GM19351 (cell line): ENCODE data around the gene C11orf21.

Source experiments
- ATAC-seq: cut with Tn5 transposase; IDR thresholded peaks from one replicate; pipeline ENCODE4 v1.9.1; 2021; ENCODE audit warnings: mild to moderate bottlenecking, moderate library complexity; ENCODE audit not compliant: unreplicated experiment

Gene C11orf21

DNA sequence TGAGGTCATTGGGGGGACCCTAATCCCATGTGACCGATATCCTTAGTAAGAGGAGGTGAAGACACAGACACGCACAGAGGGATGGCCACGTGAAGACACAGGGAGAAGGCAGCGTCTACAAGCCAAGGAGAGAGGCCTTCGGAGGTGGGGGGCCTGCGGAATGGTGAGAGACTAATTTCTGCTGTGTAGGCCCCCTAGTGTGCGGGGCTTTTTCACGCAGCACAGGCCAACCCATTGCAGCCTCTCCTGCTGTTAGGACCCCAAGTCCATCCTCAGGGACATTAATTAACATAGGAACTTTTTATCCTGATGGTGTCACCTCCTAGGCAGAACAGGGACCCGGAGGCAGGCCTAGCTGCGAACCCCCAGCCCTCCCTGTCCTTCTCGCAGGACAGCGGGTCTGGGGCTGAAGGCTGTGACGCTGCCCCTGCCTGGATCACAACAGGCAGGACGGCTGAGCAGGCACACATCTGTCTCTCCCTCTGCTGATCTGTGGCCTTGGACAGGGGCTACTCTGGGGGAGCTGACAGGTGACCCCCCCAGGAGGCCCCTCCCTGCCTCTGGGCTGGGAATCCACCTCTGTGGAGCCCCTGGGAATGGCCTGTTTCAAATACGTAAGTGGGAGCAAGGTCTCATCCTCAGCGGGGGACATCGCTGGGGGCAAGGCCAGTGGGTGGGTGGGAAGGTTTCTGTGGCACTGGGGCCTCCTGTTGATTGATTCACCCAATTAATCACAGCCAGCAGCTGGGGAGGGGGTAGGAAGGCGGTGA is 39.2 kb downstream of the C11orf21 start:
- no peak for ATAC-seq

GRCh38 chr11:2261436-2262230 is 40.1 kb downstream of the C11orf21 start:
- no peak for ATAC-seq

- no peak for ATAC-seq
These were observed 41.0 kb downstream of the C11orf21 start for GRCh38 chr11:2260491-2261364.

GRCh38 chr11:2259897-2260451 is 41.7 kb downstream of the C11orf21 start:
- no peak for ATAC-seq

DNA sequence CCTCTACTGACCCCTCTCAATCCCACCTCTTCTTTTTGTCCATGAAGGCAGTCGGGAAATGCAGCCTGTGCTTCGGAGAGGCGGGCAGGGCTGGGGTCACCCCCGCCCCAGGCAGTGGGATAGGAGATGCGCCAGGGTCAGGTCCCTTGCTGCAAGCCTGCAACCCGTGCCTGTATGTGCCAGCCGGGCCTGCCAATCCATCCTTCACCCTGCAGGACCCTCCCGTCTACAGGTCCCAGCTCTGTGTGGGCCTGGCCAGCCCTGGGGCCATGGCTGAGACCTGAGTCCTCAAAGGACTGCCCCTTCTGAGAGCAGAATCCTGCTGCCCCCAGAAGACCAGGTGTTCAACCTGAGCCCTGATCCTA is 42.3 kb downstream of the C11orf21 start:
- no peak for ATAC-seq

GRCh38 chr11:2258501-2259465 is 42.9 kb downstream of the C11orf21 start:
- no peak for ATAC-seq

GRCh38 chr11:2256951-2257700 is 44.6 kb downstream of the C11orf21 start:
- ATAC-seq, result no peak

DNA sequence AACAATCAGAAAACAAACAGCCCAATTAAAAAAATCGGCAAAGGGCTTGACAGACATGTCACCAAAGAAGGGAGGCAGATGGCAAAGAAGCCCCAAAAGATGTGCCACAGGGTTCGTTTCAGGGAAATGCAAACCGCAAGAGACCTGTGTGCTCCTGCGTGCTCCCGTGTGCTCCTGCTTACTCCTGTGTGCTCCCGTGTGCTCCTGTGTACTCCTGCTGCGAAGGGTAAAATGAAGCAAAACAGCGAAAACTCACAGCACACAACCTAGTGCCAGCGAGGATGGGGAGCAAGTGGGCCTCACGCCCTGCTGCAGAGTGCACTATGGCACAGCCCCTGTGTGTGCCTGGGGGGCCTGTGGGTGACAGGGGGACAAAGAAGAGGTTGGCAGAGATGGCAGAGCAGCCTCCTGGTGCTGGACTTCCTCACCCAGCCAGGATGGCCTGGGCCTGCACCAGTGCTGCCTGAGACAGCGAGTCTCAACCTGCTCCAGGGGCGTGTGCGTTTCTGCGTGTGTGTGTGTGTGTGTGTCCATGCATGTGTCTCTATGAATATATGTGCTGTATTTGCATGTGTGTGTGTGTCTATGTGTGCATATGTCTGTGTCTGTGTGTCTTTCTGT is 45.3 kb downstream of the C11orf21 start:
- no peak for ATAC-seq

DNA sequence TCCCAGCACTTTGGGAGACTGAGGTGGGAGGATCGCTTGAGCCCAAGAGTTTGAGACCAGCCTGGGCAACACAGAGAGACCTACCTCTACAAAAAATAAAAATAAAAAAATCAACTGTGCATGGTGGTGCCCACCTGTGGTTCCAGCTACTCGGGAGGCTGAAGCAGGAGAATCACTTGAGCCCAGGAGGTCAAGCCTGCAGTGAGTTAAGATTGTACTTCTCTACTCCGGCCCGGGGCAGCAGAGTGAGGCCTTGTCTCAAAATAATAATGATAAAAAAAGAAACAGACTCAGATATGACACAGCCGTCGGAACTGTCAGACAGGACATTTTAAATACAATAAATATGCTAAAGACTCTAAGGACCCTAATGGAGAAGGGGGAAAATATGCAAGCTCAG is 49.7 kb downstream of the C11orf21 start:
- ATAC-seq, result no peak

- no peak for ATAC-seq
These were observed 50.6 kb downstream of the C11orf21 start for GRCh38 chr11:2251138-2251537.

- no peak for ATAC-seq
These were observed 51.2 kb downstream of the C11orf21 start for GRCh38 chr11:2250485-2250884.

DNA sequence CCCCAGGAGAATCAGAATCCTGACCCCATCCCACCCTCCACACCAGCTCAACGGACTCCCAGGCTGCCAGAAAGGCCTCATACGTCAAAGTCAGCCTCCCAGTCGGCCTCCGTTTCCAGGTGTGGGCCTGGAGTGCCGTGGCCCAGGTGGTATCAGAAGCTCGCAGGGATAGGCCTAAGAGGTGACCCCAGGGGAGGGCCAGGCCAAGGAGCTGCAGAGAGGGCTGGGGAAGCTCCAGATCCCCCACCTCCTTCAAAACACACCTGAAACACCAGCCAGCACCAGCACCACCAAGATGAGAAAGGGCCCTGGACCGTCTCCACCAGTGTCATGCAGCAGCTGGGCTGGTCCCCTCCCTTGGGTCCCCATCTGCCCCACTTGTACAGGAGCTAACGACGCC is 51.7 kb downstream of the C11orf21 start:
- ATAC-seq, result no peak

GRCh38 chr11:2249189-2249916 is 52.4 kb downstream of the C11orf21 start:
- ATAC-seq, result no peak

GRCh38 chr11:2248762-2249161 is 53.0 kb downstream of the C11orf21 start:
- ATAC-seq, result no peak

GRCh38 chr11:2248242-2248641 is 53.5 kb downstream of the C11orf21 start:
- ATAC-seq, result no peak

DNA sequence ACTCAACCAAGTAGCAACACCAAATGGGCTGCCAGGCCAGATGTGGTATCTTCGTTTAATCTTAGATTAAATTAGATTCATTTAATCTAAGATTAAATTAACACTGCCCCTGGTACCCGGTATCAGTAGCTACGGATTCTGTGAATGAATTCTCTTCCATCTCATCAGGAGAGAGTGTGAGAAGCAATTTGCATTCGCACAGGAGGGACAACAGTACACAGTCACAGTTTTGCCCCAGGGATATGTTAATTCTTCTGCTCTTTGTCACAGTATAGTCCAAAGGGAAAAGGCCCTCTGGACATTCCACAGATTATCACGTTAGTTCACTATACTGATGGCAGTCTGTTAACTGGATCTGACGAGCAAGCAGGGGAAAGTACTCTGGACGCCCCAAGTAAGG is 54.2 kb downstream of the C11orf21 start:
- no peak for ATAC-seq
